Measurements from ENCODE around the gene TEX2. TPM values are rescaled to one million over a fixed set of nuclear protein-coding genes. Genes with fewer than 3 reads are reported as not detected.

The TEX2 gene, protein sequence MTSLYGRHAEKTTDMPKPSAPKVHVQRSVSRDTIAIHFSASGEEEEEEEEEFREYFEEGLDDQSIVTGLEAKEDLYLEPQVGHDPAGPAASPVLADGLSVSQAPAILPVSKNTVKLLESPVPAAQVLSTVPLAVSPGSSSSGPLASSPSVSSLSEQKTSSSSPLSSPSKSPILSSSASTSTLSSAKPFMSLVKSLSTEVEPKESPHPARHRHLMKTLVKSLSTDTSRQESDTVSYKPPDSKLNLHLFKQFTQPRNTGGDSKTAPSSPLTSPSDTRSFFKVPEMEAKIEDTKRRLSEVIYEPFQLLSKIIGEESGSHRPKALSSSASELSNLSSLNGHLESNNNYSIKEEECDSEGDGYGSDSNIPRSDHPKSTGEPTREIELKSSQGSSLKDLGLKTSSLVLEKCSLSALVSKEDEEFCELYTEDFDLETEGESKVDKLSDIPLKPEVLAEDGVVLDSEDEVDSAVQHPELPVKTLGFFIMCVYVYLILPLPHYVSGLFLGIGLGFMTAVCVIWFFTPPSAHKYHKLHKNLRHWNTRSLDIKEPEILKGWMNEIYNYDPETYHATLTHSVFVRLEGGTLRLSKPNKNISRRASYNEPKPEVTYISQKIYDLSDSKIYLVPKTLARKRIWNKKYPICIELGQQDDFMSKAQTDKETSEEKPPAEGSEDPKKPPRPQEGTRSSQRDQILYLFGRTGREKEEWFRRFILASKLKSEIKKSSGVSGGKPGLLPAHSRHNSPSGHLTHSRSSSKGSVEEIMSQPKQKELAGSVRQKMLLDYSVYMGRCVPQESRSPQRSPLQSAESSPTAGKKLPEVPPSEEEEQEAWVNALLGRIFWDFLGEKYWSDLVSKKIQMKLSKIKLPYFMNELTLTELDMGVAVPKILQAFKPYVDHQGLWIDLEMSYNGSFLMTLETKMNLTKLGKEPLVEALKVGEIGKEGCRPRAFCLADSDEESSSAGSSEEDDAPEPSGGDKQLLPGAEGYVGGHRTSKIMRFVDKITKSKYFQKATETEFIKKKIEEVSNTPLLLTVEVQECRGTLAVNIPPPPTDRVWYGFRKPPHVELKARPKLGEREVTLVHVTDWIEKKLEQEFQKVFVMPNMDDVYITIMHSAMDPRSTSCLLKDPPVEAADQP
- 10 to 100 TPM; 42.3 to 96.1 (median 53.4) TPM for total RNA-seq

GRCh38 chr17:64263000-64263766 lies at the start of gene TEX2:
Gene TEX2 (minus strand): TSS chr17:64263260. CDS start chr17:64214217, 49,043 bp downstream.
- Histone ChIP-seq H3K4me1 (peaks cover 18 to 35% (median 31%) of the 10 kb centered on the region in 4 donors), H3K4me3 (peak within 1 kb of the TSS; percentile 80 to 96 (median 90)), H3K9me3 (no peaks in the 10 kb centered on the region), H3K27ac (peak within 1 kb of the TSS; percentile 86 to 94 (median 90)), H3K27me3 (no peaks in the 10 kb centered on the region), H3K36me3 (no peaks in the 10 kb centered on the region)
- ATAC-seq (ENCODE audit: low FRiP score in 2 of 2): peak; percentile 93 to 96
- TF ChIP-seq POLR2A (IDR thresholded peaks at IDR 0.05) (peak in 2 of 4 donors; percentile 67 to 82), EP300 (IDR thresholded peaks at IDR 0.05) (no peak), POLR2AphosphoS5 (IDR thresholded peaks at IDR 0.05) (peak; percentile 59 to 72), CTCF (IDR thresholded peaks at IDR 0.05) (no peak)
- 0% methylated on average over 6 to 28 of the region's 69 CpGs for WGBS, 2 donors
- peak; percentile 93 to 97 for DNase-seq

DNA sequence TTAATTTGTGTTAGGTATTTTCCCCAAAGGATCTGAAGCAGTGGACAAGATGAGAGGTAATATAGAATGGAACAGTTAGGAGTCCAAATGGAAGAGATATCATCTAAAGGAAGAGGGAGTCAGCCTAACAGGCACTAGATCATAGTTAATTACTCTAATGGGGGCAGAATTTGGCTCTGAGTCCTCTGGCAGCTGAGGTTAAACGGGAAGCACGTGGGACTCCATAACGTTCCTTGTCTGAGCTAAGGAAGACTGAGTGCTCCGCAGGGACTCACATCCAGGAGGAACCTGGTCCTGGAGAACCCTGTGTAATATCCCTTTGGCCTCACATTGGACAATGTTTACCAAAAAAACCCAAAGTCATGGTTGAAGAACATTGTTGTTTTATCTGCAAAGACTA lies 46.6 kb upstream of the TEX2 start:
- WGBS, 2 donors: 57 to 60% methylated on average over 4 of the region's 4 CpGs
- H3K9me3 ChIP-seq: no peaks in the 10 kb centered on the region
- DNase-seq: no peak
- H3K27ac ChIP-seq: peak overlapping the region in 3 of 4 donors; percentile 36 to 49 (median 48)
- TF ChIP-seq EP300 (IDR thresholded peaks at IDR 0.05): no peak
- peak in 1 of 2 donors; percentile 30 for TF ChIP-seq POLR2AphosphoS5 (IDR thresholded peaks at IDR 0.05)
- TF ChIP-seq POLR2A (IDR thresholded peaks at IDR 0.05): no peak
- TF ChIP-seq CTCF (IDR thresholded peaks at IDR 0.05): no peak
- no peak overlapping the region for H3K4me3 ChIP-seq
- H3K36me3 ChIP-seq: no peaks in the 10 kb centered on the region
- ATAC-seq (ENCODE audit: low FRiP score in 2 of 2): no peak
- no peaks in the 10 kb centered on the region for H3K27me3 ChIP-seq
- H3K4me1 ChIP-seq: peaks cover 15 to 26% (median 22%) of the 10 kb centered on the region in 4 donors

GRCh38 chr17:64309021-64309420 lies 46.0 kb upstream of the TEX2 start:
- DNase-seq: no peak
- Histone ChIP-seq H3K27ac (peak overlapping the region in 2 of 4 donors; percentile 7 to 23), H3K36me3 (no peaks in the 10 kb centered on the region), H3K4me1 (peaks cover 10 to 21% (median 16%) of the 10 kb centered on the region in 4 donors), H3K27me3 (no peaks in the 10 kb centered on the region), H3K9me3 (no peaks in the 10 kb centered on the region), H3K4me3 (no peak overlapping the region)
- no peak for ATAC-seq (ENCODE audit: low FRiP score in 2 of 2)
- 84 to 86% methylated on average over 2 of the region's 2 CpGs for WGBS, 2 donors
- TF ChIP-seq CTCF (IDR thresholded peaks at IDR 0.05) (no peak), EP300 (IDR thresholded peaks at IDR 0.05) (no peak), POLR2AphosphoS5 (IDR thresholded peaks at IDR 0.05) (no peak), POLR2A (IDR thresholded peaks at IDR 0.05) (no peak)

DNA sequence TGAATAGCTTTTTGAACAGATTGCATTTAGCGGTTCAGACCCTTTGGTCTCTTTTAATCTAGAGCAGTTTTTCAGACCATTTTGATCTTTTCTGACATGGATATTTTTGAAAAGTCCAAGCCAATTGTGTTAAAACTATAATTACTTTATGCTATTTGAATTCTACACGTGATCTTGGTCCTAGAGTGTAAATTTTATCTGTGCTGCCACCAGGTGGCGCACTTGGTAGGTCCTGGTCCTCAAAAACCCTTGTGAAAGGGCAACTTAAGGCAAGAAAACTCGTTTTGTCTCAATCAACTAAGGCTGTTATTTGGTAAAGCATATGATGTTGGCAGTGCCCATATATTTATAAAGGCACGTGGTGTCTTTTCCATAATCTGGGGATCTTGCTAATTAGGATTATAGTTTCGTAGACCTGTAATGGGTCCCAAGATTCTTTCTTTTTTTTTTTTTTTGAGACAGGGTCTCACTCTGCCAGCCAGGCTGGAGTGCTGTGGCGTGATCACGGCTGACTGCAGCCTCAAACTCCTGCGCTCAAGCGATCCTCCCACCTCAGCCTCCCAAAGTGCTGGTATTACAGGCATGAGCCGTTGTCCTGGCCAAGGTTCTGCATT lies 43.9 kb upstream of the TEX2 start:
- no peak for TF ChIP-seq POLR2A (IDR thresholded peaks at IDR 0.05)
- peak; percentile 68 to 86 (median 75) for TF ChIP-seq CTCF (IDR thresholded peaks at IDR 0.05)
- 39 to 41% methylated on average over 10 to 11 of the region's 11 CpGs for WGBS, 2 donors
- H3K4me3 ChIP-seq: no peak overlapping the region
- H3K36me3 ChIP-seq: no peaks in the 10 kb centered on the region
- no peak overlapping the region for H3K27ac ChIP-seq
- H3K4me1 ChIP-seq: peaks cover 10 to 25% (median 15%) of the 10 kb centered on the region in 4 donors
- H3K9me3 ChIP-seq: no peaks in the 10 kb centered on the region
- ATAC-seq (ENCODE audit: low FRiP score in 2 of 2) (peak; percentile 61 to 78), DNase-seq (peak in 1 of 2 donors; percentile 74)
- H3K27me3 ChIP-seq: no peaks in the 10 kb centered on the region
